GM18861 (cell line): ENCODE measurements around the gene ANKH.
"Not testable (repeated sequence)": the region's sequence is repeated elsewhere in the genome, so short reads cannot be mapped to it uniquely, and the experiment has no call there.

Source experiments
- ATAC-seq: cut with Tn5 transposase; IDR thresholded peaks from one replicate; pipeline ENCODE4 v1.9.1; 2021; ENCODE audit not compliant: unreplicated experiment

ANKH gene

DNA sequence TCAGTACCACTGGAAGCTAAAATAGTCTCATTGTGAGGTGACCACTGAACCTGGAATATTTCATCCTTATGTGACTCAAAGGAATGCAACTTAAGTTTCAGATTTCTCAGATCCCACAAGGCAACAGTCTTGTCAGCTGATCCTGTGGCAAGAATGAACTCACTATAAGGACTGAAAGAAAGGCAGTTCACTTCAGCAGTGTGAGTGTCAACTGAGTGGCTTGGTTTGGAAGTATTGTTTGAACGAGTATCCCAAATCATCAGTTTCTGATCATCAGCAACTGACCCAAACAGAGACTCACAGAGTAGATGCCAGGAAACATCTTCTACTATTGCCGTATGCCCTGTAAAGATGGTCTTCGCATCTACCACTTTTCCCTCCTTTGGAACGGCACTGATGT lies 74.2 kb downstream of the ANKH start:
- ATAC-seq, result not testable (repeated sequence)

DNA sequence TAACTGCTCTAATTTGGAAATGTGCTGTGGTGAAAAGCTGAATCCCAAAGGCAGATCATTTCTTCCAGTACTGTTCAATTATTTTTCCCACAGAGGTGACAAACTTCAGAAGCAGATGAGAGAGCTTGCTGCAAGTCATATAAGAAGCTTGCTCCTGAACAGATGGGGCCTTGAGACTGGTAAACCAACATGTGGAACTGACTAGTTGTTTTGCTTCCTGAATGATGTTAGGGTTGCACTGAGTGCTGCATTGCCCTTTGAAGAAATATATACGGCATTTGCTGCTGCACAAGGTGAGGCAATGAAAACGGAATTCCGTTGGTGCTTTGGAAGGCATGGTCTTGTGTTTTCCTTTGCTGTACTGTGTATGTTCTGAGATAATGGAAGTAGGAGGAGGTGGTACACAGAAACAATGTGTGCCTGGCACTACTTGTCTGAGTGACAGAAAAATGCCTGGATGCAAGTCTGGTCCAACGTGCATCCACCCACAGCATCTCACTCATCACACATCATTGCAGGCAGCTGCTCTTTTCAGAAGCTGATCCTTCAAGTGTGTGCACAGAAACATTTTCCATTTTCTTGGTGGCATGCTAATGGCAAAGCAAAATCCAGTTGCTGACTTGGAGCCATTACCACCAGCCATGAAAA lies 76.9 kb downstream of the ANKH start:
- no peak for ATAC-seq

DNA sequence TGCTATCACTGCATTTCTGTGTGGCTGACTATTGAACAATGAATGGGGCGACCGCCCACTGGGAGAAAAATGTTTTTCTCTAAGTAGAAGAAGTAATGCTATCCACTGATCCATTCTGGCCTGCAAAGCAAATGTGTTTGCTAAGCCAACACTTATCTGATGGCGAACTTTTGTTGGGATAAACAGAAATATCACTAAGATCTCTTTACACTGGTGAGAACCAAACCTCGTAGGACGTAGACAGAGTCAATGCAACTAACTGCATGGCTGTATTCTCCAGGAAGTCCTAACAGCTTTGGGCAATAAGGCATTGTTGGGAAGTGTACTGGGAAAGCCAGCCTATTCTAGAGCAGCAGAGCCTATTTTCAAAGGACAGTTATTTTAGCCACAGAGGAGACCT lies 77.7 kb downstream of the ANKH start:
- ATAC-seq, result no peak

DNA sequence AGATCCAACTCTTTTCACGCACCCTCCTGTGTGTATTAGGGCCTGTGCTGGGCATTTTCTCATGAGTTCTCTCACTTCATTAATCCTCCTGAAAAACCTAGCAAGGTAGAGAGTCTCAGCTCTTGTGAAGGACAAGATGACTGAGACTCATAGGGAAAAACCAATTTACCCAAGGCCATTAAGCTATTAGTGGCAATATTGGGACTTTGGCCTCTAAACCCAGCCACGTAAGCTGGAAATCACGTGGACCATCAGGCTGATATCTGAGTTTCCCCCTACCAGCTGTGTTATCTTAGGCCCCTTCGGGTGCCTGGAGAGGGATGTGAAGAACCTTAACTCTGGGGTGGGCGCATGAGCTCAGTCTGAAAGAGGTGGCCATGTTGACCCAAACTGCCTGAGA lies 80.7 kb downstream of the ANKH start:
- ATAC-seq, result no peak

DNA sequence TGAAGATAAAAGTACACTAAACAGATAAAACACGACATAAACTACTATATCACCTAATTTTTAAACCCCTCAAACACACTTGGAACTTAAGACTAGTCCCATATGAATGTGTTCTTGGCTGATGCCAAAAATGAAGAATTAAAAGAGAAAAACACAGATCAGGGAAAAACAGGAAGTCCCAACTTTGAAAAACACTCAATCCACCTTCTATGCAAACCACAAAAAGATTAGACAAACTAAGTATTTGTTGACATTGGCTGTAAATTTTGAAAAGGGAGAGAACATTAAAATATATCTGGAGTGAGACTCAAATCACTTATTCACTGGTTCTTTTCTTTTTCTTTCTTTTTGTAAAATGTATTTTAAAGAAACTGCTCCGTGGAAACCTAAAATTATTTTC lies 81.4 kb downstream of the ANKH start:
- no peak for ATAC-seq

DNA sequence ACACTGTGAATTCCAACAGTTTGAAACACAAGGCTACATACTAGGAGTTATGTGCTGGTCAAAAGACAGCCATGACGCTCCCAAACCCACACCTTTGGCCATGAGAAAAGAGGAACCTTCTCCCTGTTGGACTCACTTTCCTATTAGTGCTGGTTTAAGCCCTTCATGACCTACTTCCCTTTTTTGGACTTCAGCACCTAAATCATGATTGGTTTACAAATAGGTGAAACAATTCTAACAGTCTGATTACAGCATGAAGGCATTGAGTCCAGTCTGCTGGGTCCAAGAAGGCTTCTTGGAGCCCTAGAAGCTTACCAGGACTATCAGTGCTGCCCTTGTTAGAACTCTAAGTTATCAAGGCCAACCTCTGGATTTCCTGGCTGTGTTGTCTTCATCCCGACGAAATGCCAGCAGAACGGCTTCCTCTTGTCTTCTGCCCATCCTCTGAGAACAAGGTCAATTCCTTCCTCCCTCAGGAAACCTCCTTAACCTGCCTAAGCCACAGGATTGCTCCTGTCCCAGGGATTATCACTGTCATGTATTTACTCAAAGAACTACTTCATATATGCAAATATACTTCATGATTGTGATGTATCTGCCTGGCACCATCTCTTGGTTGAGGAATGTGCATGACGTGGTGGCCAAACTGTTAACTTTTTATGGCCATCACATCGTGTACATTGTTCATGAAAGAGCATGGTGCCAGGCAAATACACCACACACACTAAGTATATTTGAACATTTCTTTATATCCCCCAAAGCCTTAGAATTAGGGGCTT lies 83.6 kb downstream of the ANKH start:
- ATAC-seq, result no peak

DNA sequence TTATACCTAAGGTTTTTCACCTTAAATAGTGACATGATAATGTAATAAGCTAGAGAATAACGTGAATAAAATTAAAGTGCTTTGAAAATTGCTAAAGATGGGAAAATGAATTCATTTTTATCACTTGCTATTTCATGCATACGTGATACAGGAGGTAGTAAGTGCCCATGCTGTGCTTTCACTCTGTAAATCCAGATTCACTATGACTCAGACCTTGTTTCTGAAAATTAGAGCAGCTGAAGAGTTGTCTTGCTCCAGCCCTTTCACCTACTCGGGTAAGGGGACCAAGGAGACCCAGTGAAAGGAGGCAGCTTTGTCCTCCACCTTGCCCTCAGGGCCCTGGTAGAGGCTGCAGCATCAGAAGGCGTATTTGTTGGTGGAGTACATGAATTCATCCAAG lies 87.9 kb downstream of the ANKH start:
- ATAC-seq, result peak; percentile 78

DNA sequence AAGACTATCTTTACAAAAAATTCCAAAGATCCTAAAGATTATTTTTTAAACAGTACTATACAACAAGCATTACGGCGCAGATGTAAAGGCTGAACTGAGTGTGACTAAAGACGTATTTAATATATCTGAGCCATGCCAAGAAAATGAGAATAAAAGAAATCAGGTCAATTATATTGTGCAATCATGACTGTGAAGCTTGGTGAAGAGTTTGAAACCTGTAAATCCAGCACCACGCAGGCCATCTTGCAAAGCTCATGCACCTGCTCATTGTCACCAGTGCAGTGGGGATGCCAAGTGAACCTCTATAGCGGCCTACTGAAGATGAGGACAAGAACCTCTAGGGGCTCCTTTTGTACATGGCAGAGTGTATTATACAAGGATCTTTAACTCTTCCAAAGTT lies 89.0 kb downstream of the ANKH start:
- ATAC-seq, result no peak

DNA sequence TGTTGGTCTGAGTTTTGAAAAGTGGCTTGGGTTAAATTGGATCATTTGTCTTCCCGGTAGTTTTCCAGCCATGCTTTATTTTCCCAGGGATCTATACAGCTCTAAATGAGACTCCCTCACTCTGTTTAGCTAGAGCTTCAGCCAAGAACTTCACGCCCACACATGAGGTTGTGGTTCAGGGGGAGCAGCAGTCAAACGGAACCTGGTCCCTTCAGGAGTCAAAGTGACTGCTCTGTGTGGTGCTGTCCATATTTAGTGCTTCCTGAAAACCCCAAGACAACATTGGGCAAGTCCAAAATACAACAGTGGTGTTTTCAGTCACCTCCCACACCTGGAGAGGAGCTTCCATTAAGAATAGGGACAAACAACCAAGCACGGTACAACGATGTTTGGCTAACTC lies 90.5 kb downstream of the ANKH start:
- ATAC-seq, result no peak

DNA sequence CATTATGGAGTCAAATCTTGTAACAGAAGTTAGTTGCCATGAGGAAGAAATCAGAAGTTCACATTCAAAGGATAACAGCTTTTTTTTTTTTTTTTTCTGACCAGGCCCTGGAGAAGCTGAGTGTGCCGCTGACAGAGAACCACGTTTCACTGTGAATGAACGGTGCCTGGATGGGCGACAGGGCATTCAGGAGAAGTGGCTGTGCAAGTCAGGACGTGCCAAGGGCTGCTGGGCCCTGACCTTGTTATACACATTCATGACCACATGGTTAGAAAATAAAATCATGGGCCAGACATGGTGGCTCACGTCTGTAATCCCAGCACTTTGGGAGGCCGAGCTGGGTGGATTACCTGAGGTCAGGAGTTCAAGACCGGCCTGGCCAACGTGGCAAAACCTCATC lies 91.6 kb downstream of the ANKH start:
- no peak for ATAC-seq

DNA sequence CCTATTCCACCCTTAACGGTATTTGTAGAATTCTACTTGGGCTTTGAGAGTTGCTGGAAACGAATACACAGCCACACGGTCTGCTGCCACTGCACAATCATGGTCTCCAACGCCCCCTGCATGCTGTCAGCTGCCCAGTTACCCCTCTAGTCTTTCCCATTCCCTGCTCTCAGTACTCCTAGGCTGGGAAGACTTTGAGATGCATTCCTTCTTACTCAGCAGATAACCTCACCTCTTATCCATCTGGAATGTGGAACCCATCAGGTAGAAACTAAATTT lies 92.8 kb downstream of the ANKH start:
- ATAC-seq, result no peak

DNA sequence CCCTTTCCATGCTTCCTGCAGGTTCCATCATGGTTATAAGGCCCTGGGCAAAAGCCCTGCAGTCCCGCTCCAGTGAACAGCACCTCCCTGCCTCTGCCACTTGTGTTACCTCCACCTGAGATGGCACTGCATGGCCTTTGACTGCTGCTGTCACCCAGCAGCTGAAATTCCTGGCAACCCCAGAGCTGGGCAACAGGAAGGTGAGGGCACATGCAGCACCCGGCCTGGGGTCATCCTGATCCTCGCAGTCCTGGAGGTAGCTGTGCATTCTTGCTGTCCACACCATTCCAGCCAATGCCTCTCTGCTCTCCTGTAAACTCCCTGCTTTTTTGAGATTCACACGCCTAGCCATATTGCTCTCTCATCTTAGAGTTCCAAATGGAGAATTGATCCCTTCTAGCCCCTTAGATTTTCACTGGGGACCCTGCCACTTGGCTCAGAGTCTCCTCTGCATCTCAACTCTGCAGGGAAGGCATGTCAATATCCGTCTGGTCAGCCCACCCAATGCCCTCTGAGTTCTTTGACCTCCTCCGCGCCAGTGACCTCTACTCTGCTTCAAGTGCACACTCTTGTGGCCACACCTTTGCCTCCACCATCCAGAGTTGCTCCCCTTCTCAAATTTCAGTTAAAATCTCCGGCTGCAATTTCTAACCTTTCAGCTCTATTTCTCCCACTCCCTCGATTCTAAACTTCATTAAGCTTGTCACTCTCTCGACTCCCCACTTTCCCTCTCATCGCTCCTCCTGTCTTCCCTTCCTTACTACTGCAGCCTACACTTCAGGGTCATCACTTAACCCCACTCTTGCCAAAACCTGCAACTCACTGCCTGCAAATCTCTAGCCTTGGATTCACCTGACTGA lies 93.4 kb downstream of the ANKH start:
- no peak for ATAC-seq

DNA sequence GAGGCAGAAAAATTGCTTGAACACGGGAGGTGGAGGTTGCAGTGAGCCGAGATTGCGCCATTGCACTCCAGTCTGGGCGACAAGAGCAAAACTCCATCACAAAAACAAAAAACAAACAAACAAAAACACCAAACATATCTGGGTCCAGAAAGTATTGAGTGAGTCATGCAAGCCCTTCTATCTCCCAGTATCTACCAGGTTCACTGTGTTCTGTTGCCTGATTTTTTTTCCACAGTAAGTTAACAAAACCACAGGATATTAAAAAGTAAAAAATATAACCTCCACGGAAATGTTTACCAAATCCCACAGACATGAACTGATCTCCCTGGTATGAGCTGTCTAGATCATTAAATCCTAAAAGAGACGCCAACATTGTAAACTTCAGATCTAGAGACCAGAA lies 94.4 kb downstream of the ANKH start:
- ATAC-seq, result no peak

DNA sequence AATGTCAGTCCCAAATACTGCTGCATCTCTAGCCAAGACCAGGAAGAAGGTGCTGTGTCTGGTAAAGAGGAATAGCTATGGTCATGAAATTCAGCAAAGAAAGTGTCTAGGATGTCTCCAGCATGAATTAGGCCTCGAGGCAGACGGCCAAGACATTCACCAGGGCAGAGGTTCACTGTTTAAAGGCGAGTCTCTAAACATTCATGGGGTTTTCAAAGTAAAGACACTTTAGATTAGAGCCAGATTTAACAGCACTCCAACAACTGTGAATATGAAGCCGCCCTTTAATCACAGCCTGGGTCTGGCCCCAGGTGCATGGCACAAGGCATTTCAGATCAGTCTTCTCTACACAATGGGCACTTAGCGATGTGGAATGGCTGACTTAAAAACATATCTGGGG lies 95.0 kb downstream of the ANKH start:
- ATAC-seq, result no peak

DNA sequence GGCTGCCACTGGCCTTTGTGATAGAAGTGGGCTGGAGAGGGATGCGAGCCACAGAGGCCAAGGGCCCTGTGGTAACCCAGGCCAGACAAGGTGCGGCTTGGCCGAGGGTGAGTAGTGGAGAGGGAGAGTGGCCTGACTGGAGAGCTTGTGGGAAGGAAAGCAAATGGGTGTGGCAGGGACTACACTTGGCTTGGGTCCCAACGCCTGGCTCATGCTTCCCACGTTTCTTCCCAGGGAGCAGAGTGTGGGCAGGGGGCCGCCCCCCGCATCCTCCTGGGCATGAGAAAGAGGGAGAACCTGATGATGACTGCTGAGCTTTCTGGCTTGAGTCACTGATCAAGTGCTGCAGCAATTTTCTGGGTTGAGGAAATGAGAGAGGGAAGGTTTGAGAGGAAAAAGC lies 95.7 kb downstream of the ANKH start:
- ATAC-seq, result no peak

DNA sequence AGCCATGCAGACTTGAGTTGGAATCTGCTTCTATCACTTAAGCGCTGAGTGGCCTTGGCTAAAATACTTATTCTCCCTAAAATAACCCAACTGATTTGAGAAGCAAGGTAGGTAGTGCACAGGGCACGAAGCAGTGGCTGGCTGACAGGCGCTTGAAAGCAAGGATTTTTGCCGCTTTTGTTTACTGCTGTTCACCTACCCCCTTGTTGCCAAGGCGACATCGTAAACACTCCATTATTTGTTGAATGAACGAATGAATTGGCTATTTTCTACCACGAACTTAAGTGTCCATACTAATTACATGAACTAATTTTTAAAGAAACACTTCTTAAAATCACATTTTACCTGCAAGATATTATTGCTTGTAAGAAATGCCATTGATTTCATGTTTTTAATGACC lies 98.0 kb downstream of the ANKH start:
- ATAC-seq, result no peak

DNA sequence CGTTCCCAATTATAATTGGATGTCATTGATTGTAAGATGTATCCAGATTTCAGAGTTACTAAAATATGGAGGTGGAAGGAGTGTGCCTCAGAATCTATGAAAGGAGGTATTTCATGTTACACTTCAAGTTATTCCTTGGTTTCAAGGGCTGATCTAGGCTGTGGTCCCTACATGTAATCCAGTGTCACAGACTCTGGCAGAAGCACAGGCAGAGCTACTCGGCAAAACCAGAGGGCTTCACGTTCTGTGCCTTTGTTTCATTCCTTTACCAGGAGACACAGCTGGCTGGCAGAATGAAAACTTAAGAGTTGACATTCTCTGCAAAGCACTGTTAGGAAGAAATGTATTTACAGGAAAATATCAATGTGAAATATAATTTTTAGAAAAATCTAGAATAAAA lies 99.6 kb downstream of the ANKH start:
- no peak for ATAC-seq

DNA sequence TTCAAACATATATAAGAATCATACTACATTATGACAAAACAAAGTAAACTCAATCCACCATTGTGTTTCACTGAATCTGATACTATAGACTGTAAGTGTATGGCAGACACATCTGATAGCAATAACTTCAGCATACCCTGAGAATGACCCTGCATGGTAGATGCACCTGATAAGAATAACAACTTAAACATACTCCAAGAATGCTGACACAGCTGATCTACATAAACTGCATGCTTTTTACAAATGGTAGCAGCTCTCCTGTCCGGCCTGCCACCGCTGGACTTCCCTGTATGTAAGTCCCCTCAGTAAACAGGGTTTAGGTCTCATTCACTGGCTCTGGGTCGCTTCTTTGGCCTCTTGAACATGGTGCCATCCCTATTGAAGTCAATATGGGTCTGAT lies 100.4 kb downstream of the ANKH start:
- no peak for ATAC-seq

DNA sequence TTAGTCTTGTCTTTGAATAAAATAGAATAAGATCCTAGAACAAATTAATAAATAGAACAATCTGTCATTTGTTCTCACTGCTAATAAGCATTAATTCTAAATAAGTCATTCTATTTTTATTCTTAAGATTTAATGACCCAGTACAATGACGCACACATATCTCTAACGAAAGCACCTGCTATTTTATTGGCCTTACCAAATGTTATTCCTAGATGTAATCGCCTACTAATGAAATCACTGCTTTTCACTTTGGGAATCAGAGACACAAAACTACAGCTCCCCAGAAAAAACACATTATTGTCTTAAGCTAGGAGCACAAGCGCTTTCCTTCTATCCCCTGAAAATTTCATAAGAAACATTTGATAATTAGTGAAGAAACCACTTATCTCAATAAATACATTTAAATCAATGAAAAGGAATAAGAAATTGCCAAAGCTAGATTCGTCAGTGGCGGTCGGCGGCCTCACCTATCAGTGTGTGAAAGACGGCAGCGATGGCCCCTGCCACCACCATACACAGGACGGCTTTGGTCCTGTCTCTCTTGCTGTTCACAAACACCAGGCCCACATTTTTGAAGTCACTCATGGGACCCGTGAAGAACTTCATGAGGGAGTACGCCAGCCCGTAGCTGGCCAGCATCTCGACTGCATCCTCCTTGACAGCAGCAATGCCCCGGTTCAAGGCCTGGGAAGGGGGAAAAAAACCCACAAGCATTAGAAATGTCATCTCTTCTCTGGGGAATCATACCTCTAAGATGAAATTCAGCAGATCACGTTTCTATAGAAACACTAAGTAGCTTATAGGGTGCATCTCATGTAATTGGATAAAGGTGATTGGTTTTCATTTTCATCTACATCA lies 102.8 kb downstream of the ANKH start:
- ATAC-seq, result no peak

DNA sequence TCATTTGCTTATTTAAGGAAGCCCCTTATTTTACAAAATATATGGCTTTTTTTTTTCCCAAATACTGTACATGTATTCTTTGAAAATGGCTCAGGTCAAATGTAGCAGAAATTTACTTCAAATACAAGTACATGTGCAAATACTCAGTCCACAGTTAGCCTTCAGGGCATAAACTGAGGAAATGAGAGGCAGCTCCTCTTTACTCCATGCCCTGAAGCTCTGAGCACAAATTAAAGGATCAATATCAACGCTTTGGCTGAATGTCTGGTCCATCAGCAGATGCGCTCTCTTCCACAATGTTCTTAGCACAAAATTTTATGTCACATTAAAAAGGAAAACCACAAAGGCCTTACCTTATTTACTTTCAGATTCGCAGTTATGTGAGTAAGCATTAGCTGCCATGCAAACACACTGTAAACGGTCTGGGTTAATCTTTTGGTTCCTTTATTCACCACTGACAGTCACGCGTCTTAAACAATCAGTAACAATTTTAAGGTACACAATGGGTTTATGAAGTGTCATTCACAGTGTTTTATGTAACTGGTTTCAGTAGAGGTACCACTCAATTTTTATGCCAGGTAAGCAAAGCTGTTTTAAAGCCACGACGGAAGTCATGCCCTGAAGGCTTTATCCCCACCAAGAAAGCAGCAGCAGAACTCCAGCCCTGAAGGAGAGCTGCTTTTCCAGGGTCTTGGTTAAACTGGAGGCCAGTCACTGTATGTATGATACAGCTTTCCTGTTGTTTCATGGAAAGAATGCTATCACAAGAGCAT lies 103.7 kb downstream of the ANKH start:
- ATAC-seq, result no peak

DNA sequence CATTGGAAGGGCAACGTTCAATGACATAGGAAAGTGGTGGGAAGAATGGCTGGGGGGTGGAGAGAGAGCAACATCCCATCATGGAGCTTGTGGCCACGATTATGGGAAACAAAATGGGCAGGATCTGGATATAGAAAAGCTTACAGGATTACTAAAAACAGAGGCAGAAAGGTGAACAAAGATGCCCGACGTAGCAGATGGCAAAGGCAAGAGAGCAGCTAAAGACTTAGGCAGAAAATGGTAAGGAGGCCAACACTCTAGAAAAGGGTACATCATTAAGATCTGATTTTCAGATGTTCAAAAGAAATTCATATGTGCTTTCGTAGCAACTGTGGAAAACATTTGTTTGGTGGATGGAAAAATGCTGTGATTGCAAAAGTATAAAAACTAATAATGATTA lies 104.5 kb downstream of the ANKH start:
- no peak for ATAC-seq
